Muscle of leg (tissue), 11 donors: ENCODE data around the gene CDK14. TPM values are rescaled to one million over a fixed set of nuclear protein-coding genes. Genes with fewer than 3 reads are reported as not detected.
A peak's percentile ranks its signal among the peaks of the same experiment; 100 is the strongest.
"Not testable (repeated sequence)": the region's sequence is repeated elsewhere in the genome, so short reads cannot be mapped to it uniquely, and the experiment has no call there.

ENCODE experiments used
- DNase-seq: peaks from one replicate; pipeline ENCODE4 v3.0.0; 2013
- H3K27ac ChIP-seq: one replicate; pipeline ENCODE4 v1.5.1; 2013; ENCODE audit warnings: mild to moderate bottlenecking, low read length, control low read depth
- H3K27me3 ChIP-seq: one replicate; pipeline ENCODE4 v1.6.1; 2013; ENCODE audit warnings: low read length; ENCODE audit not compliant: control insufficient read depth, insufficient read depth
- H3K36me3 ChIP-seq: one replicate; pipeline ENCODE4 v1.6.1; 2013; ENCODE audit warnings: low read length; ENCODE audit not compliant: control insufficient read depth, insufficient read depth
- H3K4me1 ChIP-seq: one replicate; pipeline ENCODE4 v1.6.1; 2013; ENCODE audit warnings: low read length; ENCODE audit not compliant: control insufficient read depth, insufficient read depth
- H3K4me3 ChIP-seq: one replicate; pipeline ENCODE4 v1.5.1; 2013; ENCODE audit warnings: low read length, control low read depth
- H3K9me3 ChIP-seq: replicated peaks from 2 replicates; pipeline ENCODE4 v1.6.1; 2013; ENCODE audit warnings: low read depth, low read length; ENCODE audit not compliant: control insufficient read depth
- WGBS: methylation state at CpG from one replicate; pipeline ENCODE4 v1.1.5; 2013; ENCODE audit warnings: missing lambda C conversion rate; ENCODE audit not compliant: insufficient coverage; 5-methylcytosine and 5-hydroxymethylcytosine counted together
- polyA plus RNA-seq, 8 donors: library from polyadenylated mRNA; unstranded; fragments of 120-200 nt; gene quantifications; one replicate each; pipeline versions ENCODE4 v1.2.1 to v1.2.3, GENCODE V29; 2013; ENCODE audit warnings: inconsistent platforms in 1 of 8, low replicate concordance in 1 of 8; ENCODE audit not compliant: insufficient read length in 8 of 8, insufficient read depth in 1 of 8
- total RNA-seq: library from RNA; stranded (reverse); fragments of 120-200 nt; gene quantifications from one replicate; pipeline ENCODE4 v1.2.4, GENCODE V29; 2013

The CDK14 gene
- total and polyA plus RNA-seq, 9 donors = 14.9 to 36.7 (median 21.3) TPM

GRCh38 chr7:91156316-91157185, 560.4 kb downstream of the CDK14 start:
- DNase-seq = peak; percentile 54
- Histone ChIP-seq H3K27ac (no peak overlapping the region), H3K36me3 (no peaks in the 10 kb centered on the region), H3K27me3 (no peaks in the 10 kb centered on the region), H3K4me1 (no peaks in the 10 kb centered on the region), H3K9me3 (no peaks in the 10 kb centered on the region), H3K4me3 (no peak overlapping the region)
- WGBS = no CpG with 5 or more reads among the region's 10 CpGs

- Histone ChIP-seq H3K27ac (no peak overlapping the region), H3K4me1 (no peaks in the 10 kb centered on the region), H3K27me3 (no peaks in the 10 kb centered on the region), H3K4me3 (no peak overlapping the region), H3K36me3 (no peaks in the 10 kb centered on the region), H3K9me3 (no peaks in the 10 kb centered on the region)
- WGBS = 100% methylated on average over 3 of the region's 6 CpGs
- no peak for DNase-seq
These were observed 561.6 kb downstream of the CDK14 start for GRCh38 chr7:91157579-91158320.

GRCh38 chr7:91162436-91162835, 566.3 kb downstream of the CDK14 start:
- H3K4me3 ChIP-seq = no peak overlapping the region

GRCh38 chr7:91164506-91164905, 568.4 kb downstream of the CDK14 start:
- H3K9me3 ChIP-seq = no peaks in the 10 kb centered on the region

More at GRCh38 chr7:91162436-91162835, 566.3 kb downstream of the CDK14 start:
- H3K27me3 ChIP-seq = no peaks in the 10 kb centered on the region
- H3K27ac ChIP-seq = no peak overlapping the region
- H3K9me3 ChIP-seq = no peaks in the 10 kb centered on the region
- WGBS = 56% methylated on average over 2 of the region's 6 CpGs
- no peak for DNase-seq
- H3K4me1 ChIP-seq = peaks cover 11% of the 10 kb centered on the region
- no peaks in the 10 kb centered on the region for H3K36me3 ChIP-seq

GRCh38 chr7:91165006-91165845, 569.1 kb downstream of the CDK14 start:
- peaks cover 17% of the 10 kb centered on the region for H3K4me1 ChIP-seq
- H3K9me3 ChIP-seq = no peaks in the 10 kb centered on the region
- no peak overlapping the region for H3K4me3 ChIP-seq
- peak; percentile 75 for DNase-seq
- H3K36me3 ChIP-seq = no peaks in the 10 kb centered on the region
- WGBS = 22% methylated on average over 3 of the region's 9 CpGs
- H3K27ac ChIP-seq = peak overlapping the region; percentile 69
- H3K27me3 ChIP-seq = no peaks in the 10 kb centered on the region

More at GRCh38 chr7:91164506-91164905, 568.4 kb downstream of the CDK14 start:
- Histone ChIP-seq H3K4me1 (peaks cover 17% of the 10 kb centered on the region), H3K27ac (peak overlapping the region; percentile 69), H3K4me3 (no peak overlapping the region), H3K27me3 (no peaks in the 10 kb centered on the region), H3K36me3 (no peaks in the 10 kb centered on the region)
- 40% methylated on average over 1 of the region's 2 CpGs for WGBS
- DNase-seq = peak; percentile 78

- H3K36me3 ChIP-seq = no peaks in the 10 kb centered on the region
- no peak overlapping the region for H3K4me3 ChIP-seq
- H3K4me1 ChIP-seq = peaks cover 17% of the 10 kb centered on the region
- no peak for DNase-seq
- WGBS = no CpG with 5 or more reads among the region's 1 CpG
- H3K9me3 ChIP-seq = no peaks in the 10 kb centered on the region
- no peaks in the 10 kb centered on the region for H3K27me3 ChIP-seq
- H3K27ac ChIP-seq = no peak overlapping the region
These were observed 569.7 kb downstream of the CDK14 start for GRCh38 chr7:91165846-91166230.

GRCh38 chr7:91168871-91169829, 573.0 kb downstream of the CDK14 start:
- DNase-seq = peak; percentile 79
- WGBS = 38% methylated on average over 5 of the region's 11 CpGs
- H3K4me3 ChIP-seq = no peak overlapping the region

GRCh38 chr7:91169830-91170191, 573.7 kb downstream of the CDK14 start:
- Histone ChIP-seq H3K27ac (no peak overlapping the region), H3K27me3 (no peaks in the 10 kb centered on the region), H3K9me3 (no peaks in the 10 kb centered on the region), H3K4me1 (peaks cover 12% of the 10 kb centered on the region), H3K4me3 (no peak overlapping the region), H3K36me3 (no peaks in the 10 kb centered on the region)
- peak; percentile 28 for DNase-seq
- WGBS = no CpG with 5 or more reads among the region's 5 CpGs

More at GRCh38 chr7:91168871-91169829, 573.0 kb downstream of the CDK14 start:
- Histone ChIP-seq H3K27me3 (no peaks in the 10 kb centered on the region), H3K36me3 (no peaks in the 10 kb centered on the region), H3K27ac (peak overlapping the region; percentile 79), H3K9me3 (no peaks in the 10 kb centered on the region), H3K4me1 (peaks cover 17% of the 10 kb centered on the region)

GRCh38 chr7:91173265-91173664, 577.1 kb downstream of the CDK14 start:
- not testable (repeated sequence) for H3K9me3 ChIP-seq, H3K27me3 ChIP-seq, DNase-seq, H3K4me1 ChIP-seq, H3K36me3 ChIP-seq, H3K27ac ChIP-seq, H3K4me3 ChIP-seq
- 100% methylated on average over 1 of the region's 11 CpGs for WGBS
